ENCODE results near the gene KAT8. TPM values are rescaled to one million over a fixed set of nuclear protein-coding genes. Genes with fewer than 3 reads are reported as not detected.
A peak's percentile ranks its signal among the peaks of the same experiment; 100 is the strongest.

The KAT8 gene
- polyA plus RNA-seq, 3 donors, result 34.5 to 136 (median 42.0) TPM

- intact Hi-C loops (cut with micrococcal nuclease), result no loop called here
- H3K4me1 ChIP-seq (ENCODE audit: control insufficient read depth in 1 of 2, insufficient read depth in 2 of 2, low read length in 2 of 2), result peaks cover 52 to 60% of the 10 kb centered on the region in 2 donors
- Mint-ChIP-seq H3K36me3 (peaks cover 55 to 75% of the 10 kb centered on the region in 2 donors), H3K4me1 (peaks cover 58% of the 10 kb centered on the region), H3K27me3 (ENCODE audit: low read depth in 3 of 3) (peaks cover 0 to 3% (median 0%) of the 10 kb centered on the region in 3 donors), H3K4me3 (no peak overlapping the region), H3K27ac (peak overlapping the region; percentile 98 to 100 (median 99)), H3K9me3 (peaks cover 0 to 2% (median 0%) of the 10 kb centered on the region in 7 donors)
- peak overlapping the region; percentile 86 for H3K9ac ChIP-seq (ENCODE audit: insufficient read depth, low read length, poor library complexity, severe bottlenecking)
- H3K4me3 ChIP-seq (replicated peaks in 1 of 3; ENCODE audit: low read depth in 2 of 3, low read length in 3 of 3), result peak overlapping the region in 1 of 3 experiments; percentile 32
- no peak overlapping the region for H3K4me2 ChIP-seq (replicated peaks; ENCODE audit: extremely low read depth, low read length, poor library complexity, severe bottlenecking)
- DNase-seq, result peak in 1 of 3 donors; percentile 4
- H3K27ac ChIP-seq (ENCODE audit: low read depth in 1 of 2, low read length in 2 of 2), result peak overlapping the region; percentile 99
- H4K20me1 ChIP-seq (ENCODE audit: insufficient read depth, low read length), result no peaks in the 10 kb centered on the region
- peaks cover under 1% of the 10 kb centered on the region for H3K79me2 ChIP-seq (ENCODE audit: insufficient read depth, low read length)
- peaks cover 24 to 65% of the 10 kb centered on the region in 2 donors for H3K36me3 ChIP-seq (replicated peaks in 1 of 2; ENCODE audit: control insufficient read depth in 1 of 2, insufficient read depth in 2 of 2, low read length in 2 of 2)
- TF ChIP-seq CTCF (IDR thresholded peaks at IDR 0.05), result no peak
- WGBS (ENCODE audit: insufficient coverage), result 95% methylated on average over 13 of the region's 13 CpGs
- H3K27me3 ChIP-seq (ENCODE audit: control insufficient read depth in 2 of 2, insufficient read depth in 2 of 2, low read length in 2 of 2), result no peaks in the 10 kb centered on the region
- H2AFZ ChIP-seq (ENCODE audit: insufficient read depth, low read depth, low read length, poor library complexity, severe bottlenecking), result no peak overlapping the region
- no peaks in the 10 kb centered on the region for H3K9me3 ChIP-seq (replicated peaks in 1 of 2; ENCODE audit: control insufficient read depth in 1 of 2, insufficient read depth in 1 of 2, low read length in 2 of 2)
These were observed 9.7 kb downstream of the KAT8 start for GRCh38 chr16:31127182-31127581.

- WGBS (ENCODE audit: insufficient coverage), result 0% methylated on average over 13 of the region's 14 CpGs
- H3K9me3 ChIP-seq (replicated peaks in 1 of 2; ENCODE audit: control insufficient read depth in 1 of 2, insufficient read depth in 1 of 2, low read length in 2 of 2), result no peaks in the 10 kb centered on the region
- intact Hi-C loops (cut with micrococcal nuclease), result loop anchor here in 1 of 2 donors (1.0 to 2.0 kb wide), 2 partner anchors 11 to 14 kb away; no protein-coding TSS in a partner anchor
- Mint-ChIP-seq H3K27ac (peak overlapping the region; percentile 98 to 100 (median 99)), H3K4me1 (peaks cover 70% of the 10 kb centered on the region), H3K4me3 (peak overlapping the region; percentile 53 to 84), H3K27me3 (ENCODE audit: low read depth in 3 of 3) (peaks cover 0 to 4% (median 0%) of the 10 kb centered on the region in 3 donors), H3K9me3 (peaks cover 0 to 2% (median 0%) of the 10 kb centered on the region in 7 donors), H3K36me3 (peaks cover 65 to 78% of the 10 kb centered on the region in 2 donors)
- H3K27me3 ChIP-seq (ENCODE audit: control insufficient read depth in 2 of 2, insufficient read depth in 2 of 2, low read length in 2 of 2), result no peaks in the 10 kb centered on the region
- peak overlapping the region; percentile 62 for H3K4me2 ChIP-seq (replicated peaks; ENCODE audit: extremely low read depth, low read length, poor library complexity, severe bottlenecking)
- peak overlapping the region; percentile 86 for H3K9ac ChIP-seq (ENCODE audit: insufficient read depth, low read length, poor library complexity, severe bottlenecking)
- peaks cover 60 to 76% of the 10 kb centered on the region in 2 donors for H3K4me1 ChIP-seq (ENCODE audit: control insufficient read depth in 1 of 2, insufficient read depth in 2 of 2, low read length in 2 of 2)
- peaks cover 29 to 64% of the 10 kb centered on the region in 2 donors for H3K36me3 ChIP-seq (replicated peaks in 1 of 2; ENCODE audit: control insufficient read depth in 1 of 2, insufficient read depth in 2 of 2, low read length in 2 of 2)
- peak overlapping the region; percentile 99 for H3K27ac ChIP-seq (ENCODE audit: low read depth in 1 of 2, low read length in 2 of 2)
- H3K79me2 ChIP-seq (ENCODE audit: insufficient read depth, low read length), result no peaks in the 10 kb centered on the region
- H3K4me3 ChIP-seq (replicated peaks in 1 of 3; ENCODE audit: low read depth in 2 of 3, low read length in 3 of 3), result peak overlapping the region in 1 of 3 experiments; percentile 53
- H4K20me1 ChIP-seq (ENCODE audit: insufficient read depth, low read length), result no peaks in the 10 kb centered on the region
- H2AFZ ChIP-seq (ENCODE audit: insufficient read depth, low read depth, low read length, poor library complexity, severe bottlenecking), result peak overlapping the region; percentile 44
- no peak for TF ChIP-seq CTCF (IDR thresholded peaks at IDR 0.05)
- peak; percentile 96 to 98 (median 97) for DNase-seq
These were observed 11.5 kb downstream of the KAT8 start for GRCh38 chr16:31128711-31129567.
